ENCODE results near the gene SPINT2. TPM values are rescaled to one million over a fixed set of nuclear protein-coding genes. Genes with fewer than 3 reads are reported as not detected.

SPINT2 gene
- total RNA-seq, 2 donors from 2014 or later: 266 to 305 TPM

DNA sequence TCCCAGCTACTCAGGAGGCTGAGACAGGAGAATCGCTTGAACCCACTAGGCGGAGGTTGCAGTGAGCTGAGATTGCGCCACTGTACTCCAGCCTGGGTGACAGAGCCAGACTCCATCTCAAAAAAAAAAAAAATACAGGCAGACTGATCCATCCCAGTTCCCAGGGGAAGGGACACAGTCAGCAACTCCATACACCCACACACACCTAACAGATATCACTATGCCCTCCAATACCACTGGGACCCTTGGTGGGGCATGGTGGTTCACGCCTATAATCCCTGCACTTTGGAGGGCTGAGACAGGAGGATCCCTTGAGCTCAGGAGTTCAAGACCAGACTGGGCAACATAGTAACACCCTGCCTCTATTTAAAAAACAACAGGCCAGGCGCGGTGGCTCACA, 43.0 kb upstream of the SPINT2 start:
- no peak overlapping the region for H3K4me3 ChIP-seq
- ATAC-seq: no peak
- H3K4me1 ChIP-seq: peaks cover 12% of the 10 kb centered on the region
- intact Hi-C loops (cut with DNase I): no loop called here
- H3K9me3 ChIP-seq: no peaks in the 10 kb centered on the region
- DNase-seq: no peak
- TF ChIP-seq POLR2A (IDR thresholded peaks at IDR 0.05) (no peak), CTCF (IDR thresholded peaks at IDR 0.05) (no peak)
- no peak overlapping the region for H3K27ac ChIP-seq
- H3K36me3 ChIP-seq (replicated peaks in 1 of 2; ENCODE audit: insufficient read depth in 1 of 2, low read depth in 2 of 2): no peaks in the 10 kb centered on the region
- H3K27me3 ChIP-seq: peaks cover 0 to 30% of the 10 kb centered on the region in 2 donors
- WGBS, 2 donors: 90 to 97% methylated on average over 3 to 6 of the region's 6 CpGs

DNA sequence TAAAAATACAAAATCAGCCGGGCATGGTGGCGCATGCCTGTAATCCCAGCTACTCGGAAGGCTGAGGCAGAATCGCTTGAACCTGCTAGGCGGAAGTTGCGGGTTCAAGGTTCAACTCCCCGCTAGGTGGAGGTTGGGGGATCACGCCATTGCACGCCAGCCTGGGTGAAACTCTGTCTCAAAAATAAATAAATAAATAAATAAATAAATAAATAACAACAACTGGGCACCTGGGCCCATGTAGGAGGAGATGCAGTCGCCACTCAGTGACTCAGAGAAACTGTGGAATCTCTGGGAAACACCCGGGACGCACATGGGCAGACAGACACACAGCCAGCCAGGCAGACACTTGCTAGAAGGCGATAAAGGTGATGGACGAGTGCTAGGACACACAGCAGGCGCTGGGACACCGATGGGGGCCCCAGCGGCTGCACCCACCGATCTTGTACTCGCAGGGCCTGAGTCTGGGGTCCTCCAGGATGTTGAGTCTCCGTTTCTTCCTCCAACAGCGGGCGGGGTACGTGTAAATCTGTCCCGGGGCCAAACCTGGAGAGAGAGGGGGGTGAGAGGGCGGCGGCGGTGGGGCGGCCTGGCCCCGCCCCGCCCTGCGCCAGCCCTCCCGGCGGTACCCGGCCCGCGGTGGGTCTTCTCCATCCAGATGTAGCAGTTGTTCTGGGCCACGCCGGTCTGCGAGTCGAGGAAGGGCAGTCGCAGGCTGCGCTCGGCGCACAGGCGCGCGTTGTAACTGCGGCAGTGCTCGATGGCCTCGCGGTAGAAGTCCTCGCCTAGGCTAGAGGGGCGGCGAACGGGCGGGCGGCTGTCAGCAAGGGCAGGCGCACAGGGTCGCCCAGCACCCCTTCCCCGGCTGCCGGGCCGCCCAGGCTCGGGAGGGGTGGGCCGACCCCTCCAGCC, 42.2 kb upstream of the SPINT2 start:
- Histone ChIP-seq H3K9me3 (no peaks in the 10 kb centered on the region), H3K27me3 (peaks cover 0 to 30% of the 10 kb centered on the region in 2 donors), H3K4me1 (peaks cover 12% of the 10 kb centered on the region), H3K4me3 (no peak overlapping the region), H3K36me3 (replicated peaks in 1 of 2; ENCODE audit: insufficient read depth in 1 of 2, low read depth in 2 of 2) (no peaks in the 10 kb centered on the region), H3K27ac (no peak overlapping the region)
- DNase-seq: no peak
- WGBS, 2 donors: 56 to 90% methylated on average over 11 to 48 of the region's 64 CpGs
- intact Hi-C loops (cut with DNase I): no loop called here
- no peak for TF ChIP-seq POLR2A (IDR thresholded peaks at IDR 0.05)
- TF ChIP-seq CTCF (IDR thresholded peaks at IDR 0.05): no peak
- ATAC-seq: no peak

GRCh38 chr19:38223119-38223523, 41.3 kb upstream of the SPINT2 start:
- Histone ChIP-seq H3K4me1 (peaks cover 12% of the 10 kb centered on the region), H3K36me3 (replicated peaks in 1 of 2; ENCODE audit: insufficient read depth in 1 of 2, low read depth in 2 of 2) (no peaks in the 10 kb centered on the region), H3K9me3 (no peaks in the 10 kb centered on the region), H3K4me3 (no peak overlapping the region), H3K27me3 (peaks cover 0 to 37% of the 10 kb centered on the region in 2 donors), H3K27ac (no peak overlapping the region)
- intact Hi-C loops (cut with DNase I): no loop called here
- no peak for TF ChIP-seq CTCF (IDR thresholded peaks at IDR 0.05)
- no peak for TF ChIP-seq POLR2A (IDR thresholded peaks at IDR 0.05)
- ATAC-seq: no peak
- DNase-seq: no peak
- 81 to 84% methylated on average over 3 of the region's 3 CpGs for WGBS, 2 donors

DNA sequence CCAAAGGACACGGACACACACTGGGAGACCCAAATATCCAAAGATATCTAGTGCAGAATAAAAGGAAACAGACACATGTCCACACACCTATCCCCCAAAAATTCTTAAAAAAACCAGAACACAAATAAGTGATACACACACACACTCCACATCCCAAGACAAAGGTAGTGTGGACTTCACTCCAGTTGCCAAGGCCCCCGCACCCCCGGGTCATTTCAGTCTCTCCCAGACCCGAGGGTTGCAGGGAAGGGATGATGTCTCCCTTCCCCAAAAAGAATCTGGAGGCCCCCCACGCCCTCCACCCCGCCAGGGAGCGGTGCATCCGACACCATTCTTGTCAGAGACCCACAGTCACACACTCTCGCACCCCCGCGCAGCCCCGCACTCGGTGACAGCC, 40.8 kb upstream of the SPINT2 start:
- intact Hi-C loops (cut with DNase I): no loop called here
- peak overlapping the region in 1 of 2 donors; percentile 19 for H3K4me3 ChIP-seq
- ATAC-seq (no peak), DNase-seq (no peak)
- 8 to 38% methylated on average over 1 to 13 of the region's 13 CpGs for WGBS, 2 donors
- H3K4me1 ChIP-seq: peaks cover 14% of the 10 kb centered on the region
- no peak for TF ChIP-seq POLR2A (IDR thresholded peaks at IDR 0.05)
- no peak for TF ChIP-seq CTCF (IDR thresholded peaks at IDR 0.05)
- no peaks in the 10 kb centered on the region for H3K9me3 ChIP-seq
- H3K27me3 ChIP-seq: peaks cover 0 to 39% of the 10 kb centered on the region in 2 donors
- no peak overlapping the region for H3K27ac ChIP-seq
- H3K36me3 ChIP-seq (replicated peaks in 1 of 2; ENCODE audit: insufficient read depth in 1 of 2, low read depth in 2 of 2): no peaks in the 10 kb centered on the region
